ENCODE data around the gene NCOR2. TPM values are rescaled to one million over a fixed set of nuclear protein-coding genes. Genes with fewer than 3 reads are reported as not detected.

Gene NCOR2
- total and polyA plus RNA-seq, 2 donors (not counting 3 experiments of a cell fraction or from before 2014, with no cell fraction given) = 26.5 to 241 TPM

- no peaks in the 10 kb centered on the region for H3K79me2 ChIP-seq (ENCODE audit: control insufficient read depth, insufficient read depth, low read length)
- no peaks in the 10 kb centered on the region for H3K27me3 ChIP-seq (ENCODE audit: control insufficient read depth in 2 of 2, insufficient read depth in 2 of 2, low read length in 2 of 2)
- no peak overlapping the region for H3K9ac ChIP-seq (replicated peaks; ENCODE audit: extremely low read depth, insufficient read depth, low read length)
- TF ChIP-seq MAX (IDR thresholded peaks at IDR 0.05; ENCODE audit: insufficient read depth, insufficient read length) = no peak
- no peak for TF ChIP-seq POLR2AphosphoS5 (IDR thresholded peaks at IDR 0.05; ENCODE audit: insufficient read depth, low read depth, low read length)
- TF ChIP-seq MYC (IDR thresholded peaks at IDR 0.05; ENCODE audit: low read depth, low read length) = no peak
- TF ChIP-seq GATA2 (IDR thresholded peaks at IDR 0.05; ENCODE audit: insufficient read depth, insufficient read length, low read depth, low read length) = no peak
- TF ChIP-seq POLR2A (IDR thresholded peaks at IDR 0.05; ENCODE audit: low read depth, low read length) = no peak
- no peak for TF ChIP-seq FOS (IDR thresholded peaks at IDR 0.05; ENCODE audit: borderline replicate concordance, insufficient read depth, low read length)
- H3K4me3 ChIP-seq (replicated peaks in 1 of 3; ENCODE audit: insufficient read depth in 1 of 3, low read depth in 1 of 3, low read length in 3 of 3) = no peak overlapping the region
- POLR2A ChIA-PET = no interaction called here
- CTCF ChIA-PET = interaction anchor here (0.7 to 2.1 kb wide), 5 partner anchors 18 to 89 kb away, joined by 3 to 5 read pairs (median 5); partner anchors contain the start of gene NCOR2
- no peak for FAIRE-seq
- dilution Hi-C loops (cut with MboI; ENCODE audit: extremely low pct_ligation_motif_present, low sequenced_read_pairs) = no loop called here
- H3K9me1 ChIP-seq (replicated peaks; ENCODE audit: control insufficient read depth, extremely low read depth, insufficient read depth, low read length) = no peaks in the 10 kb centered on the region
- no peak for DNase-seq (ENCODE audit: low read depth, low spot score)
- no peaks in the 10 kb centered on the region for H3K36me3 ChIP-seq (ENCODE audit: control insufficient read depth in 2 of 2, extremely low read depth in 1 of 2, insufficient read depth in 2 of 2, low read length in 2 of 2)
- no peaks in the 10 kb centered on the region for H3K9me3 ChIP-seq (replicated peaks; ENCODE audit: control insufficient read depth, insufficient read depth, low read length)
- H3K27ac ChIP-seq (ENCODE audit: insufficient read depth, low read depth, low read length) = peak overlapping the region; percentile 85
- H3K4me2 ChIP-seq (ENCODE audit: insufficient read depth, low read length) = no peak overlapping the region
- intact Hi-C loops (cut with micrococcal nuclease) = loop anchor here (1.0 kb wide), 1 partner anchor 34 kb away; no protein-coding TSS in a partner anchor
- no peaks in the 10 kb centered on the region for H4K20me1 ChIP-seq (replicated peaks; ENCODE audit: control insufficient read depth, extremely low read depth, insufficient read depth, low read length)
- peaks cover 24% of the 10 kb centered on the region for H3K4me1 ChIP-seq (ENCODE audit: control insufficient read depth, extremely low read depth, insufficient read depth, low read length)
- H2AFZ ChIP-seq (ENCODE audit: low read depth, low read length) = no peak overlapping the region
- BruUV-seq (replicated peaks) = no TSS peak
Observed at GRCh38 chr12:124592481-124593160, 25.2 kb upstream of the NCOR2 start.

- dilution Hi-C loops (cut with MboI; ENCODE audit: extremely low pct_ligation_motif_present, low sequenced_read_pairs) = no loop called here
- POLR2A ChIA-PET = no interaction called here
Observed at GRCh38 chr12:124592050-124592449, 24.6 kb upstream of the NCOR2 start.

More at GRCh38 chr12:124592050-124592449, 24.6 kb upstream of the NCOR2 start:
- CTCF ChIA-PET = interaction anchor here (0.7 to 2.1 kb wide), 5 partner anchors 17 to 89 kb away, joined by 3 to 5 read pairs (median 5); partner anchors contain the start of gene NCOR2
- no peak for TF ChIP-seq POLR2A (IDR thresholded peaks at IDR 0.05; ENCODE audit: low read depth, low read length)
- TF ChIP-seq EZH2 (IDR thresholded peaks at IDR 0.05; ENCODE audit: borderline replicate concordance, low read depth, low read length, severe bottlenecking) = no peak
- peak; percentile 85 for TF ChIP-seq JUN (IDR thresholded peaks at IDR 0.05; ENCODE audit: borderline replicate concordance, insufficient read depth, insufficient read length, low read depth)
- peak; percentile 98 for TF ChIP-seq FOS (IDR thresholded peaks at IDR 0.05; ENCODE audit: borderline replicate concordance, insufficient read depth, low read length)
- no peak for TF ChIP-seq CTCF (IDR thresholded peaks at IDR 0.05; ENCODE audit: extremely low read depth in 1 of 2, insufficient read depth in 1 of 2, low read depth in 1 of 2, low read length in 2 of 2)
- TF ChIP-seq MYC (IDR thresholded peaks at IDR 0.05; ENCODE audit: low read depth, low read length) = no peak
- no peak for TF ChIP-seq GATA2 (IDR thresholded peaks at IDR 0.05; ENCODE audit: insufficient read depth, insufficient read length, low read depth, low read length)
- peak; percentile 84 for TF ChIP-seq POLR2AphosphoS5 (IDR thresholded peaks at IDR 0.05; ENCODE audit: insufficient read depth, low read depth, low read length)
- TF ChIP-seq MAX (IDR thresholded peaks at IDR 0.05; ENCODE audit: insufficient read depth, insufficient read length) = no peak
- no peak overlapping the region for H3K4me3 ChIP-seq (replicated peaks in 1 of 3; ENCODE audit: insufficient read depth in 1 of 3, low read depth in 1 of 3, low read length in 3 of 3)
- H3K27ac ChIP-seq (ENCODE audit: insufficient read depth, low read depth, low read length) = peak overlapping the region; percentile 85
- H3K27me3 ChIP-seq (ENCODE audit: control insufficient read depth in 2 of 2, insufficient read depth in 2 of 2, low read length in 2 of 2) = no peaks in the 10 kb centered on the region
- H3K4me1 ChIP-seq (ENCODE audit: control insufficient read depth, extremely low read depth, insufficient read depth, low read length) = peaks cover 24% of the 10 kb centered on the region
- H3K9me1 ChIP-seq (replicated peaks; ENCODE audit: control insufficient read depth, extremely low read depth, insufficient read depth, low read length) = no peaks in the 10 kb centered on the region
- DNase-seq (ENCODE audit: low read depth, low spot score) = peak; percentile 78
- BruUV-seq (replicated peaks) = no TSS peak
- peak; percentile 99 for FAIRE-seq
- intact Hi-C loops (cut with micrococcal nuclease) = loop anchor here (1.0 kb wide), 1 partner anchor 34 kb away; no protein-coding TSS in a partner anchor
- no peak overlapping the region for H3K4me2 ChIP-seq (ENCODE audit: insufficient read depth, low read length)
- H3K36me3 ChIP-seq (ENCODE audit: control insufficient read depth in 2 of 2, extremely low read depth in 1 of 2, insufficient read depth in 2 of 2, low read length in 2 of 2) = no peaks in the 10 kb centered on the region
- no peaks in the 10 kb centered on the region for H3K9me3 ChIP-seq (replicated peaks; ENCODE audit: control insufficient read depth, insufficient read depth, low read length)
- H4K20me1 ChIP-seq (replicated peaks; ENCODE audit: control insufficient read depth, extremely low read depth, insufficient read depth, low read length) = no peaks in the 10 kb centered on the region
- no peak overlapping the region for H3K9ac ChIP-seq (replicated peaks; ENCODE audit: extremely low read depth, insufficient read depth, low read length)
- peak overlapping the region; percentile 47 for H2AFZ ChIP-seq (ENCODE audit: low read depth, low read length)
- no peaks in the 10 kb centered on the region for H3K79me2 ChIP-seq (ENCODE audit: control insufficient read depth, insufficient read depth, low read length)
